Measurements from ENCODE around the gene SLC45A2.
"Not testable (repeated sequence)": the region's sequence is repeated elsewhere in the genome, so short reads cannot be mapped to it uniquely, and the experiment has no call there.

The SLC45A2 gene

DNA sequence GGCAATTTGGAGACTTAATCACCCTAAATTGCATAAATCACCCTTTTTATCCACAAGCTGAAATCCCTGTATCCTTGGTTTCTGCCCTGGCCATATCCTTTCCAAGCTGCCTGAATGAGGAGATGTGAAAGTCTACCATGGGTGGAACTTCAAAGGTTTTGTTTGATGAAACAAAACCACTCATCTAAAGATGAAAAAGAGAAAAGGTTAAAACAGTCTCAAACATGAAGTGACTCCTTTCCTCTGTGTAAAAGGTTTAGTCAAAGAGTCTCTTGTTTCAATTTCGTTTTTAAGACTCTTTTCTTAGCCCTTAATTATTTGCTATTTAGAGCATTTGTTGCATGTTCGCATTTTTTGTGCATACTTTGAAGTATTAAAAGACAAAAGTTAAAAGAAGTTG is 11.2 kb downstream of the SLC45A2 start:
- in situ Hi-C loops (cut with MboI; ENCODE audit: low sequenced_read_pairs) = no loop called here

DNA sequence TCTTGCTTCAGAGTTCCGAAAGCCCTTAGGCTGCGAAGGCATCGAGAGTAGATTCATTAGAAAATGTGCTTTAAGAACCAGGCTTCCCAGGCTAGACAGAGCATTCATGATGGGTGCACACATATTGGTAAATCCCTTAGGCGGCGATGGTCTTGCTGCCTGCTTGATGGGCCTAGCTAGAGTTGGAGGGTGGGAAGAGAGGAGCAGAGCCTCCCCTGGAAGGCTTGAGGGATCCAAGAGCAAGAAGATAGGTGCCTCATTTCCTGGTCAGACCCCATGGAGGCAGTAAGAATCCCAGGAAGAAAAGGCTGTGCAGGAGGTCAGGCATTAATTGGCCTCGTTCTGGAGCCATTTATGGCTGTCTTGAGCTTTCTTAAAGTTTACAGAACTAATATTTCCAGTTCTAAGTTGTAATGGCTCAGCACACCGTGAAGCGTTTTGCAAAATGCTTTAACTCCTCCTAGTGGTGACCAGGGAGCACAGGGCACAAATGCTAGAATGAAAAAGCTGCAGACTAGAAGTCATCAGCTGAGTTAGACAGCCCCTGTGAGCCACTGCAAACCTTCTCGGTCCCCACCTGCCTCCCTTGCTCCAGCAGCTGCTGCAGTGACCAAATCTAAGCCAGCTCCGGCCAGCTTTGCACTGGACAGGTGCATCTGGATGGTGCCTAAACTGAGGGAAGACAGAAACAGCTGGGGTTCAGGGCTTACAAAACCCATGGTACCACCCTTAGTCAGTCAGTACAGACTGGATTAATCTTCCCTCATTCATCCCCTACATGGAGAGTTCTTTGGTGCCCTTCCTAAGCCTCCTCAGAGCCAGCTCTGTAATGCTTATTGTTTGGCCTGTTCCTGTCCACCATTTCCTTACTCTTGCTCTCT is 14.7 kb downstream of the SLC45A2 start:
- in situ Hi-C loops (cut with MboI; ENCODE audit: low sequenced_read_pairs) = no loop called here

DNA sequence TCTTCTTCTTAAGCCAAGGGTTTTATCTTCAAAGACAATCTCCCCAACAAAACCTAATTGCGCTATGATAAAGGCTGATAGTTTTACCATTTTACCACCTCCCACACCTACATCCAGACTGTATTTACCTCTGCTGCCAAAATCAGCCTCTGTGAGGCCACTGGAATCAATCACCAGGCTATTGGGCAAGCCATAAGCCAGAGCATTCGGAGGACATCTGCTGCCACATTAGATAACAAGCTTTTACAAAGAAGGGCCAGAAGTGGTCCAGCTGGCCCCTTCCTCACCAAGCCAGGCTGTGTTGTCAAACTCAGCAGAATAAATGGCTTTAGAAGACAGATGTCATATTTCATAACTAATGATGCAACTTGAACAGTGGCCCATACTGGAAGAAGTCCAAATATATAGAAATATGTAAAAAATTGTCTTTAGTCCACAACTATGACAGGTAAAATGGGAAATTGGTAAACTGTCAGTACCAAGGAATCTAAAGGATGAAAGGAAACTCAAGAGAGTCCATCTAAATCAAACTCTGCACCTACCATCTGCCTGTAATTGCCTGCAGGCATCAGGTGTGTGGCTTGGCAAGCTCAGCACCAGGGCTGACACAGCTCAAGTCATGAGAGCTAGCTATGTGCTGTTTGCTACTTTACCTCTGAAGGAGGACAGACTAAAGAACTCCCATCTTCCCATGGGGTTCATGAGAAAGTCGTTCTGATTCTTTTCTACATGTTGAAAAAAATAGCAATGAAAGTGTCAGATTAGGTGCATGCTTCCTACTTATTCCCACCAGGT is 16.1 kb downstream of the SLC45A2 start:
- in situ Hi-C loops (cut with MboI; ENCODE audit: low sequenced_read_pairs) = no loop called here

- in situ Hi-C loops (cut with MboI; ENCODE audit: low sequenced_read_pairs) = no loop called here
Observed at GRCh38 chr5:33966805-33967204, 17.7 kb downstream of the SLC45A2 start.

DNA sequence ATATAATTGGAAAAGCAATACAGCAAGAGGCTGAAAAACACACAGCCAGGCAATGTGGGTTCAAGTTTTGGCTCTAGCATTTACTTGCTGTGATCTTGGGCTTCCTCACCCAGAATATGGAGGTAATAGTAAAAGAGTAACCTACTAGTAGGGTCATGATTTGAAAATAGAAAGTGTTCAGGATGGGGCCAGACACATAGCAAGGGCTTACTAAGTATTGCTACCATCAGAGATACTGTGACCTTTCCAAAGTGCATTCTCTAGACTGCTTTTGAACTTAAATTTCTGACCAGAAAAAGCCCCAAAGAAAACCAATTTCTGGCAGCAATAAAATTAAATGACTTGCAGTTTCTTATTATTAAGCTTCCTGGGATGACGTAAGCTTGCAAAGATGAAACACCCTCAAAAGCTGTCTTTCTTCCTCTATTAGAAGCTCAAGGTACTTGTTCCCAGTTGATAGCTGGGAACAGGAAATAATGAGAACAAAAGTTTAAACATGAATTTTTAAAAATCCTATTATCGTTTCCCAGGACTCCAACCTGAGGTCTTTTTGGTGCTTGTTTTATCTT is 20.3 kb downstream of the SLC45A2 start:
- in situ Hi-C loops (cut with MboI; ENCODE audit: low sequenced_read_pairs) = no loop called here

- in situ Hi-C loops (cut with MboI; ENCODE audit: low sequenced_read_pairs) = no loop called here
Observed at GRCh38 chr5:33958176-33958575, 26.3 kb downstream of the SLC45A2 start.

DNA sequence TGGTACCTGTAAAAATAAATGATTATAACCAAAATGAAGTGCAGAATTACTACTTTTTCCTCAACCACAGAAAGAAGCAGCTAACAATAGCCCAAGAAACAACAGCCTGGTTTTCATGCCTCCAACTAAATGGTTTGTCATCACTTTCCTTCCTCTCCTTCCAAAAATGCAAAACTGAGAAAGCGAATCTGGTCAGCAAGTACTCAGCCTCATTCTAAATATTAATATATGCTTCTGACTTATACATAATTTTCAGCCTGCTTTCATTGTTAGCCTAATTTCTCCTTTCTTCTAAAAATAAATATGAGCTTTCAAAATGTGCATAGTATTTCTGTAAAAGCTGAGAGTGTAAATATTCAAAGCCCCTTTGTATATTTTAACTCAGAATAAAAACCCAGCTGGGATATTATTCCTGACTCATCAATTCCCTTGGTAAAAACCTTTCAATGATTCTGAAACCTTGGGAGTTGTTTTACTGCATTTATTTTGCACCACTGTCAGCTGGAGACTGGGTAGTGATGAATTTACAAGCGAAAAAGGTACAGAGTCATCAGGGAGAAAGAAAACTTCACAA is 26.8 kb downstream of the SLC45A2 start:
- in situ Hi-C loops (cut with MboI; ENCODE audit: low sequenced_read_pairs) = no loop called here

GRCh38 chr5:33952175-33952574 is 32.3 kb downstream of the SLC45A2 start:
- in situ Hi-C loops (cut with MboI; ENCODE audit: low sequenced_read_pairs) = not testable (repeated sequence)

DNA sequence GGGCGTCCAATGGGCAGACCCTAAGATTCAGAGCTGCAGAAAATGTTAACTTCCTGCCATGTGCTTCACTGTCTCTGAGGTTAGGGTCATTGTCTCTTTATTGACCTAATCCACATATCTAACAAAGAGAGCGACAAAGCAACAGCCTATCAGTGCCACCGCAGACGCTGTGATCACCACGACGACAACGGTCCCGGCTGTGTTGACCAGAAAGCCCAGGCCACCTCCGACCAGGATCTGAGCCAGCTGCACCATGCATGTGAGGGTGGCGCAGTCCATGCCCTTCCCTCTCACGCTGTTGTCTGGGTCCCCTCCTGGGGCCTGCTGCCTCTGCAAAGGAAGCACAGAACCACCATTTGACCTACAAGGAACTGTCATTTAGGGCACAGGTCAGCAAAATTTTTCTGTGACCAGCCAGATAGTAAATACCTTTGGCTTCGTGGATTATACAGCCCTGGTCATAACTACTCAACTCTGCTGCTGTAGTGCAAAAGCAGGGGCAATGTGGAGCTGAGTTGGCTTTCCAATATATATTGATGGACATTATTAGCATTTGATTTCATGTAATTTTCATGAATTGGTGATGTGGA is 39.9 kb downstream of the SLC45A2 start:
- in situ Hi-C loops (cut with MboI; ENCODE audit: low sequenced_read_pairs) = loop anchor here (25.0 kb wide), 1 partner anchor 507 kb away; the partner anchor contains the start of gene TARS1

- in situ Hi-C loops (cut with MboI; ENCODE audit: low sequenced_read_pairs) = loop anchor here (25.0 kb wide), 1 partner anchor 504 kb away; the partner anchor contains the start of gene TARS1
Observed at GRCh38 chr5:33941090-33941489, 43.4 kb downstream of the SLC45A2 start.

DNA sequence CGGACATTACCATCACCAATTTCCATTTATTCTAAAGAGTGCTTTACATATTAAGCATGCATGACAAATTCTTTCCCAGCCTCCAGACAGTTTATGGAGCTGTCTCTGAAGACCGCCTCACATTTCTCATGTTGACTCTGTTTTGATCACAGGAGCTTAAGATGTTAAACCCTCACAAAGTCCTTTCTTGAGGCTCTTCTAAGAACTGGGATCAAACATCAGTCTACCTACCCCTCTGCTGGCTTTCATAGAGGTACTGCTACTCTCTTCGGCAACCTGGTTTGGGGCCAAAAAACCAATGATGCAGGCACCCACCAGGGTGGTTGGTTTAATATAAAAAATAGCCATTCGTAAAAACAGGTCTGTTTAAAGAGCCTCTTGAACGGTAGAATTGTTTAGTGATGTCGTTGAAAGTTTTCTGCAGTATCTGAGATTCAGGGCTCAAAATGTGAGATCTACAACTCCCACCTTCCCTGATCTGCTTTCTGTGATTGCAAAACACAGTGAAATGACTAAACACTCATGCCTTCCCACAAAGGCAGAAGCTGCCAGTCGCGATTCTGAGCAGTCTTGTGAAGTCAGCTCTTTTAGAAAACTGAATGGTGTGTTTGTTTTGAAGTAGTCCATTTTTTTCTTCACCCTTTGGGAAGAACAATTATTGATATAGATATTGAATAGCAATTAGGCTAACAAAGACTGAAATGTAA is 44.8 kb downstream of the SLC45A2 start:
- in situ Hi-C loops (cut with MboI; ENCODE audit: low sequenced_read_pairs) = loop anchor here (25.0 kb wide), 1 partner anchor 502 kb away; the partner anchor contains the start of gene TARS1

- in situ Hi-C loops (cut with MboI; ENCODE audit: low sequenced_read_pairs) = loop anchor here (25.0 kb wide), 1 partner anchor 502 kb away; the partner anchor contains the start of gene TARS1
Observed at GRCh38 chr5:33938881-33939280, 45.6 kb downstream of the SLC45A2 start.

- in situ Hi-C loops (cut with MboI; ENCODE audit: low sequenced_read_pairs) = loop anchor here (25.0 kb wide), 1 partner anchor 501 kb away; the partner anchor contains the start of gene TARS1
Observed at GRCh38 chr5:33938507-33938796, 46.0 kb downstream of the SLC45A2 start.

DNA sequence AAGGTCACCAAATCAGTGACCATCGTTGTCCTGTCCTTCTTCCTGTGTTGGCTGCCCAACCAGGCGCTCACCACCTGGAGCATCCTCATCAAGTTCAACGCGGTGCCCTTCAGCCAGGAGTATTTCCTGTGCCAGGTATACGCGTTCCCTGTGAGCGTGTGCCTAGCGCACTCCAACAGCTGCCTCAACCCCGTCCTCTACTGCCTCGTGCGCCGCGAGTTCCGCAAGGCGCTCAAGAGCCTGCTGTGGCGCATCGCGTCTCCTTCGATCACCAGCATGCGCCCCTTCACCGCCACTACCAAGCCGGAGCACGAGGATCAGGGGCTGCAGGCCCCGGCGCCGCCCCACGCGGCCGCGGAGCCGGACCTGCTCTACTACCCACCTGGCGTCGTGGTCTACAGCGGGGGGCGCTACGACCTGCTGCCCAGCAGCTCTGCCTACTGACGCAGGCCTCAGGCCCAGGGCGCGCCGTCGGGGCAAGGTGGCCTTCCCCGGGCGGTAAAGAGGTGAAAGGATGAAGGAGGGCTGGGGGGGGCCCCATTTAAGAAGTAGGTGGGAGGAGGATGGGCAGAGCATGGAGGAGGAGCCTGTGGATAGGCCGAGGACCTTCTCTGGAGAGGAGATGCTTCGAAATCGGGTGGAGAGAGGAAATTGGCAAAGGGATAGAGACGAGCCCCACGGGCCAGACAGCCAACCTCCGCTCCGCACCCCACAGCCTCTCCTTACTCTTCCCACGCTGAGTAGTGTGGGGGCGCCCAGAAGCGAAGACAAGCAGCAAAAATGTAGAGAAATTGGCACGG is 46.6 kb downstream of the SLC45A2 start:
- in situ Hi-C loops (cut with MboI; ENCODE audit: low sequenced_read_pairs) = loop anchor here (25.0 kb wide), 1 partner anchor 501 kb away; the partner anchor contains the start of gene TARS1

DNA sequence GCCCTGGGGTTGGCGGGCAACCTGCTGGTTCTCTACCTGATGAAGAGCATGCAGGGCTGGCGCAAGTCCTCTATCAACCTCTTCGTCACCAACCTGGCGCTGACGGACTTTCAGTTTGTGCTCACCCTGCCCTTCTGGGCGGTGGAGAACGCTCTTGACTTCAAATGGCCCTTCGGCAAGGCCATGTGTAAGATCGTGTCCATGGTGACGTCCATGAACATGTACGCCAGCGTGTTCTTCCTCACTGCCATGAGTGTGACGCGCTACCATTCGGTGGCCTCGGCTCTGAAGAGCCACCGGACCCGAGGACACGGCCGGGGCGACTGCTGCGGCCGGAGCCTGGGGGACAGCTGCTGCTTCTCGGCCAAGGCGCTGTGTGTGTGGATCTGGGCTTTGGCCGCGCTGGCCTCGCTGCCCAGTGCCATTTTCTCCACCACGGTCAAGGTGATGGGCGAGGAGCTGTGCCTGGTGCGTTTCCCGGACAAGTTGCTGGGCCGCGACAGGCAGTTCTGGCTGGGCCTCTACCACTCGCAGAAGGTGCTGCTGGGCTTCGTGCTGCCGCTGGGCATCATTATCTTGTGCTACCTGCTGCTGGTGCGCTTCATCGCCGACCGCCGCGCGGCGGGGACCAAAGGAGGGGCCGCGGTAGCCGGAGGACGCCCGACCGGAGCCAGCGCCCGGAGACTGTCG is 47.3 kb downstream of the SLC45A2 start:
- in situ Hi-C loops (cut with MboI; ENCODE audit: low sequenced_read_pairs) = loop anchor here (25.0 kb wide), 1 partner anchor 500 kb away; the partner anchor contains the start of gene TARS1

DNA sequence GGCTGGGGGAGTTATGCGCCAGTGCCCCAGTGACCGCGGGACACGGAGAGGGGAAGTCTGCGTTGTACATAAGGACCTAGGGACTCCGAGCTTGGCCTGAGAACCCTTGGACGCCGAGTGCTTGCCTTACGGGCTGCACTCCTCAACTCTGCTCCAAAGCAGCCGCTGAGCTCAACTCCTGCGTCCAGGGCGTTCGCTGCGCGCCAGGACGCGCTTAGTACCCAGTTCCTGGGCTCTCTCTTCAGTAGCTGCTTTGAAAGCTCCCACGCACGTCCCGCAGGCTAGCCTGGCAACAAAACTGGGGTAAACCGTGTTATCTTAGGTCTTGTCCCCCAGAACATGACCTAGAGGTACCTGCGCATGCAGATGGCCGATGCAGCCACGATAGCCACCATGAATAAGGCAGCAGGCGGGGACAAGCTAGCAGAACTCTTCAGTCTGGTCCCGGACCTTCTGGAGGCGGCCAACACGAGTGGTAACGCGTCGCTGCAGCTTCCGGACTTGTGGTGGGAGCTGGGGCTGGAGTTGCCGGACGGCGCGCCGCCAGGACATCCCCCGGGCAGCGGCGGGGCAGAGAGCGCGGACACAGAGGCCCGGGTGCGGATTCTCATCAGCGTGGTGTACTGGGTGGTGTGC is 48.0 kb downstream of the SLC45A2 start, which contains the start of gene RXFP3:
Gene RXFP3 (plus strand): TSS at position 6 of the 636 bp plus-strand sequence. CDS start 355 bp downstream, at position 361.
- in situ Hi-C loops (cut with MboI; ENCODE audit: low sequenced_read_pairs) = loop anchor here (25.0 kb wide), 1 partner anchor 499 kb away; the partner anchor contains the start of gene TARS1

DNA sequence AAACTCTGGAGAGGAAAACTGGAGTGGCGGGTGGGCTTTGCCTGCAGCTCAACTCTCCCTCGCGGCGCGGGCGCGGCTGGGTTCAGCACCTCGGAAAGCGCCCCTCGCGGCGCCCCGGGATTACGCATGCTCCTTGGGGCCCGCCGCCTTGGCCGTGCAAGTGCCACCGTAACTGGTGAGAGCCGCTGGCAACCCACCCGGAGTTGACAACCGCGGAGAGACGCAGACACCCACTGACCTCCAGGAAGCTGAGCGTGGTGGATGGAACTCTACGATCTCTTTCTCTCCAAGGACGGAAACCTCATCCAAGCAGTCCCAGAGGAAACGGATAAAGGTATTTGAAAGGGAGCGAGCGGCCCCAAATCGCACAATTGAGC is 48.5 kb downstream of the SLC45A2 start:
- in situ Hi-C loops (cut with MboI; ENCODE audit: low sequenced_read_pairs) = loop anchor here (25.0 kb wide), 1 partner anchor 499 kb away; the partner anchor contains the start of gene TARS1

GRCh38 chr5:33934176-33934575 is 50.3 kb downstream of the SLC45A2 start:
- in situ Hi-C loops (cut with MboI; ENCODE audit: low sequenced_read_pairs) = loop anchor here (25.0 kb wide), 1 partner anchor 497 kb away; the partner anchor contains the start of gene TARS1
